Ovary (tissue), 3 donors: ENCODE results near the gene COMMD6.

ENCODE experiments used
- CTCF ChIP-seq, 3 donors: fragments of 450-650 bp in 2 of 3; fragments of 200-600 bp in 1 of 3; IDR thresholded peaks; one replicate each; pipeline versions ENCODE4 v1.5.1 to v1.8.0; 2016 to 2022; ENCODE audit warnings: antibody characterized with exemption in 3 of 3, mild to moderate bottlenecking in 1 of 3
- POLR2A ChIP-seq: fragments of 450-650 bp; IDR thresholded peaks from one replicate; pipeline ENCODE4 v1.6.1; 2017; ENCODE audit warnings: antibody characterized with exemption, mild to moderate bottlenecking, moderate library complexity
- donor health status: DM: no; HTN: no; CAD: no.

GRCh38 chr13:75558145-75558840 is 20.7 kb upstream of the COMMD6 start:
- TF ChIP-seq CTCF (IDR thresholded peaks at IDR 0.05), result no peak
- TF ChIP-seq POLR2A, result no peak
